HG02798 (cell line): ENCODE data around the gene TIAM1.
"Not testable (repeated sequence)": the region's sequence is repeated elsewhere in the genome, so short reads cannot be mapped to it uniquely, and the experiment has no call there.

ENCODE experiments used
- ATAC-seq: cut with Tn5 transposase; IDR thresholded peaks from one replicate; pipeline ENCODE4 v1.9.1; 2021; ENCODE audit warnings: mild to moderate bottlenecking; ENCODE audit not compliant: unreplicated experiment, poor library complexity

Gene TIAM1

GRCh38 chr21:31261759-31262158 is 82.3 kb downstream of the TIAM1 start:
- no peak for ATAC-seq

DNA sequence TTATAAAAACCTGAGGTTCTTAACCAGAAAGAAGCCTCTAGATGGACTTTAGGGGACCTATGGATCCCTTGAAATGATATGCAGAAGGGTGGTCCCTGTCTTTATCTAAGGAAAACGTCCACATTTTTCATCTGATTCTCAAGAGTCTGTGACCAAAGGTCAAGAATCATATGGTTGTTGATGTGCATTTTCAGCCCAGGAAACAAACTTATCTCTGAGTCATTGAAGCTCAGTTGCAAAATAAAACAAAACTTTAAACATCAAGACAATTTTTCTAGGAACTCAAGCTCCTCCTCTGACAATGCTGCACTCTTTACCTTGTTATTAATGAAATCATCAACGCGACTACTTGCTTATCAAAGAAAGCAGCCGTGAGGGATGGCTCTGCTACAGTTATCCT is 83.3 kb downstream of the TIAM1 start:
- ATAC-seq: no peak

GRCh38 chr21:31258073-31258472 is 86.0 kb downstream of the TIAM1 start:
- no peak for ATAC-seq

GRCh38 chr21:31257265-31257664 is 86.8 kb downstream of the TIAM1 start:
- ATAC-seq: no peak

DNA sequence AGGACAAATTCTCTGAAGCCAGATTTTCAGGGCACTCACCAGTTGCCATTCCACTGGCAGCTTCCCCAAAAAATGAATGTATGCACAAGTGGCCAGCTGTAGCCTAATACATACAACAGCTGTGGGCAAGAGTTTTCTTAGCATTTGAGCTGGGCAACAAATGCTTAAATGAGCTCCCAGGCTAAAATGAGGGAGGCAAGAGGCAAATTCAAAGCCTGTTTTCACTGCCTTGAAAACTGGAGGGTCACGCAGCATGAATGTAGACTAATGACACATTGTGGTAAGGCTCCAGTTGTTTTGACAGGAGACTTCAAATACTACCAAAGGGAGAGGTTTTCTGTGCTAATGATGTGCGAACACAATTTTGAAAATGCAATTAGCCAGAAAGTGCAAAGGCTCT is 88.2 kb downstream of the TIAM1 start:
- no peak for ATAC-seq

- no peak for ATAC-seq
These were observed 89.0 kb downstream of the TIAM1 start for GRCh38 chr21:31255036-31255435.

GRCh38 chr21:31254131-31254530 is 89.9 kb downstream of the TIAM1 start:
- no peak for ATAC-seq

DNA sequence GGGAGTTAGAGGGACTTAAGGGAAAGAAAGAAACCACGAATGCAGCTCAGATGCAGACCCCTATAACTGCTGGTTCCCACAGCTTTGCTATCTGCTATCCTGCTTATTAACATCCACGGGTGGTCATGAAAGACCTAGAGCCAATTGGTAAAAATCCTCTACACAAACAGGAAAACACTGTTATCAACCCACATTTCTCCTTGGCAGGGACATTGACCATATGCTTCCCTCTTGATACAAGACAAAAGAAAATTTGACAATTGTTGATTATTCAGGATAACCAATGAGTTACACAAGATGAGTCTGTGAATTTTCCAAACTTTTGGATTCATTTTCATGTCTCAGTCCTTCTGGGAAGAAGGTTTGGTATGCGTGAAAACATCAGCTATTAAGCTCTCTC is 90.4 kb downstream of the TIAM1 start:
- no peak for ATAC-seq

DNA sequence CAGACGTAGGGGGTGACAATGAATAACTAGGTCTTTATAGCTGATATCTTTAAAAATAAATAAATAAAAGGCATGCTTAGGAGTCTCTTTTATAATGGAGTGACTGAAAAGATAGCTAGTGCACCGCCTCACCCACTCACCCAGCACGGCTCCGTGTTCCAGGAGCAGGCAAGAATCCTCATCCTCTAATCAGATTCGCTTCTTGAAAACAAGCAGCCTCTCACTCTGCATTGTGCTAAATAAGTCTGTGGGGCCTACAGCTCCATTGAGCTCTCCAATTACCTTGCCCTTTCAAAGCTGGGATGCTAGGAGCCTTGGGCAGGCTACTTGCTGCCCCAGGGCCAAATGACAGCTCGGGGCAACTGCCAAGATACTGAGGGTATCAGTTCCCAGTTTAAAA is 91.5 kb downstream of the TIAM1 start:
- ATAC-seq: no peak

- no peak for ATAC-seq
These were observed 92.0 kb downstream of the TIAM1 start for GRCh38 chr21:31252091-31252490.

DNA sequence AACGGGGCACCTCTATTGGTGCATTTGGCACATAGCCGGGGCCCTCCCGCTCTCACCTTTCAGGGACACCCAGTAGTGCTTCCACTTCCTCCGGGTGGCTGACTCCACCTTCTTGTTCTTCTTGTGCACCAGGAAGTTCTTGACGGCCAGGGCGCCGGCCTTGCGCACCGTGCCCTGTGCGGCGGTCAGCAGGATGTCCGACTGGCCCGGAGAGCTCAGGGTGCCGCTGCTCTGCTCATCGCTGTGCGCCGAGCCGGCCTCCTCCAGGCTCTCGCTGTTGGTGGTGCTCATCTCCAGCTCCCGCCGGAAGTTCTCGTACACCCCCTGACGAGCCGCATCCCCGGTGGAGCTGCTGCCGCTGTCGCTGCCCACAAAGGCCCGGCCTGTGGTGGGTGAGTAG is 92.4 kb downstream of the TIAM1 start:
- no peak for ATAC-seq

DNA sequence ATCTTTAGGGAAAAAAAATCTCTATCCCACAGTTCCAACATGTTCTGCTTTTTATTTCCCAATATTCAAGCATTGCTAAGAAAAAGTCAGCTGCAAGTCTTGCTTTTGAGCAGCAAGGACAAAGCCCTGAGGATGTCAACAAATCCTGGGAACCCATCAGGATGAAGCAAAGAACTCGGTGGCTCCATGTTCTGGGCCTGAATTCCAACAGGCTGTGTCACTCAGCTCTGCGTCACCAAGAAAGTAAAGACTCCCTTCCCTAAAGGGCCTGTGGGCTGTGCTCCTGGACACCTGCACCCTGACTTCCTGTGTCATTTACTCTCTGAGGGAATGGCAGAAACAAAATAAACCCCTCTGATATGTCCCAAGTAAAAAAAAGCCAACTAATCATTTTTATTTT is 95.5 kb downstream of the TIAM1 start:
- no peak for ATAC-seq

GRCh38 chr21:31243611-31244010 is 100.5 kb downstream of the TIAM1 start:
- no peak for ATAC-seq

DNA sequence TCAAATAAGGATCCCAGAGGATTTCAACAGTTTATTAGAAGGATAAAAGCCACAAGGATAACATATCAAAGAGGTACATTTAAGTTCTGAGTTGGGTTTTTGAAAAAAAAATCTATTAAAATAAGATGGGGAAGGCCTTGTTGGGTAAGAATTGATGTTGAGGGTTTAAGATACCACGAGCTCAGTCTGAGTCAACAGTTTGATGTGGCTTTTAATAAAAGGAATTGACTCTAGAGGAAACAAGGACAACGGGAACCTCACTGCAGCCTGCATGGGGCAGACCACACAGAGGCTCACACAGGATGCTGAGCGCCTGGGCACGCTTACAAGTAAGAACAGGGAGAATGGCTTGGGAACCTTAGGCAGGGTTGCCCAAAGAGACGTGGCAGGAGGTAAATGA is 107.5 kb downstream of the TIAM1 start:
- no peak for ATAC-seq

DNA sequence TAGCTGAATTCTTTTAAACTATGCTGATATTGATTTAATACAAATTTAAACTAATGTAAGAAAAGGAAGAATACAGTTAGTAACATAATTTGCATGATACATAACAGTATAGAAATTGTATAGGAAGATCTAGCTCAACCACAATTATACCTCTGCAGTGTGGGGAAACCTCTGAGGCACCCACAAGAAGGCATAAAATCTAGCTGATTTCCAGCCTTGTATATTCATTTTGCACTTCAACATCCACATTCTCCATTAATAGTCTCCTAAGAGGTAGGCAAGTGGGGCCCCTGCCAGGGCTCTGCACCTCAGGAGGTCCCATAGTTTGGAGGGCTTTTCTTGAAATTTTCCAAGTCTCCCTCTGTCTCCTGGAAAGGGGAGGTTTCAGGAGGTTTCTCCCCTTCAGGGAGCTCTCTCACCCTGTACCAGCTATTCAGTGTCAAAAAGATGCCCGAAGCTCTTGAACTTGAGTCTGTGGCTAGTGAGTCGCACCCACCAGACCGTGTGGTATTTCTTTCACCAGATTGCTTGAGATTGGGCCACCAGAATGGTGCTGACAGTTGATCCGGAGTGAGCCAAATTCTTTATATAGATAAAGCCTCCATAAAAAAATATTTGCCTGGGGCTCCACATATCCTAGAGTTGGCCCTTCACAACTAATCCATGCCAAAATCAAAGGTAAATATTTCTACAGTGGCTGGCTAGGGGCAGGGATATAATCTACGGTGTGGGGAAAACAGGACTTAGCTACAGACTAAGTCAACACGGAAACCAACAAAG is 108.2 kb downstream of the TIAM1 start:
- no peak for ATAC-seq

DNA sequence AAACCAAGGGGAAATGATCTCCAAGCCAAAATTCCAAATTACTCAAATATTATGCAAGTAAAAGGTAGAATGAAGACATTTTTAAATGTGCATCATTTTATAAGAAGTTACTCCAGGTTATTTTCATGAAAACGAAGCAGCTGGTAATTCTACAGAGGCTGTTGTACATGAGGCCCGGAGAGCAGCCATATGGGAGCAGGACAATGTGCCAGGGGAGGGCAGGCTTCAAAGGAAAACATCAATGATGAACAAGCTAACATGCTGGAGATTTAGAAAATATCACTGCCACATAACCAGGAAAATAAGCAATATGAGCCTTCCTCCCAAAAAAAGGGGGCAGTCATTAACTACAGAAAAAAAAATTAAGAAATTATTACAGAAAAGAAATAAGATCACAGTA is 109.1 kb downstream of the TIAM1 start:
- ATAC-seq: no peak

- no peak for ATAC-seq
These were observed 110.3 kb downstream of the TIAM1 start for GRCh38 chr21:31233711-31234110.

DNA sequence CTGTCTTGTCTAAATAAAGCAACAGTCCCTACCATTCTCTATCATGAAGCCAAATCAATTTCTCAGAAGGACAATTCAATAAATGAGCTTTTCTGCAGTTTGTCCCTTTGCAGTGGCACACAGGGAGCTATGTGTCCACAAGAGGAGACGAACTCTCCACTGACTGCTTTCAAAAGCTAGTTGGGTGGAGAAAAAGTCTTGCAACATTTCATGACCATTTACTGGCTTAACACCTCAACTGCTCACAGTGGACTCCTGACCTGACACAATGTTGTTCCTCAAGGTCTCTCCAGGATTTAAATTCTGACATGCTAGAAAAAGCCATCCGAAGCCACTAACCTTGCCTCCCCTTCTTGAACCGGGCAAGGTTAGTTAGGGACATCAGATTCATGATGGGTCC is 111.7 kb downstream of the TIAM1 start:
- ATAC-seq: no peak

DNA sequence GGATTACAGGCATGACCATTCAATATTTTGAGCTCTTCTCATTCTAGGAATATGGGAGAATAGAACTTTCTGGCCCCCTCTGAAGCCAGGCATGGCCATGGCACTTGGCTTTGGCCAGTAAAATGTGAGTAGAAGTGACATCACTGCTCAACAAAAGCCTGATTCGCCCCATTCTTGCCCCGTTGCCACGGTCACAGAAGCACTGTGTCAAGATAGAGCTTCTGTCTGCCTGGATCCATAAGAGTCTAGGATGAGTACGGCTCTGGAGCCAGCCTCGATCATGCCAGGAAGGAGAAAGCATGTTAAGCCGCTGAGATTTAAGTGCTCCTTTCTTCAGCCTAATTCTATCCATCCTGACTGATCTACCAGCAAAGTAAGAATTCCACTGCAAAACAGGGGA is 113.1 kb downstream of the TIAM1 start:
- ATAC-seq: no peak

GRCh38 chr21:31228723-31229122 is 115.3 kb downstream of the TIAM1 start:
- not testable (repeated sequence) for ATAC-seq

DNA sequence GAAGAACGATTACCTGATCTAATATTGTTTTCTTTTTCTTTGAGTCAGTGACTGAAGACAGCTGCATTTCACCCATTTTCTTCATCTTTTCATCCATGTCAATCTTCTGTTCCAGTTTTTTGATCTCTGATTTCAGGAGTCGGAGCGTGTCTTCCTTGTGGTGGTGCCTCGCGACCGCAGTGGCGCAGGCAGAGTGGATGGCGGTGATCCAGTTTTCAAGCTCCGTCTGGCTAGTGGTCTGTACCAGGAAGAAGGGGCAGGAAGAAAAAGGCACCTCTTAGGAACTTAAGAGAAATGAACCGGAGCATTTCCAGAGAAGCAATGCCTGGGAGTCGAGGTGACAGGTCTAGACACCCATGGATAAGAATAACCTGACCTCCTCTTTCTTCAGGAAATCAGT is 118.3 kb downstream of the TIAM1 start:
- no peak for ATAC-seq

DNA sequence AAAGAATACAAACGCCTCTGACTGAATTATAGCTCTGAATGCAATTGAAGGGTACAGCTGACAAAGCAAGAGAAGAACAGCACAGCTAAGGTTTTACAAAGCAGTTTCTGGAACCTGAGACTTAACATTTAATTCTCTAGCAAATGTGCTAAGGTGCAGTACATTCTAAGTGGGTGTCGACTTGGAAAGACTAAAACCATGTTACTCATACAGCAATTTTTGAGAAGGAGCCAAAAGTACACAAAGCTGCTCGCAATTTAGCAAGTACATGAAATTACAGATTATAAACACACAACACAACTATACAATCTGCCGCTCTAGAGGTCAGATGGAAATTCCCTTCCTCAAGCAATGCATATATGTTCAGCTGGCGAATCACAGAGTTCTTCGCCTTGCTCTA is 121.9 kb downstream of the TIAM1 start:
- no peak for ATAC-seq

DNA sequence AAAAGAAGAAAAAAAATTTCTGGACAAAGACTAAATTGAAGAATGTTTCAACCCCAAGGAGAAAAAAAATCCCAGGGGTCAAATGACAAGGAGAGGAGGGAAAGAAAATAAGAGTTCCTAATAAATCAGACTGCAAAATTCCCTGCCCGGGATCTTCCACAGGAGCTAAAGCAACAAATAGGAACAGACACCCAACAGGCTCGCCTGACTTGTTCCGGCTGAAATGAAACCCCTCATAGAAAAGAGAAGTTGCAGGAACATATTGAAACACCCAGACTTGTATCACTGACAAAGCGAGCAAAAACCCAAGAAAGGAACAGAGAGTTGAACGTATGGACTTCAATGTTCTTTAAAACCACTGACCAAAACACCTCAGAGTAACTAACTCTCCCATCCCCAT is 123.0 kb downstream of the TIAM1 start:
- no peak for ATAC-seq
